ENCODE results near the gene LIG3.

The LIG3 gene

DNA sequence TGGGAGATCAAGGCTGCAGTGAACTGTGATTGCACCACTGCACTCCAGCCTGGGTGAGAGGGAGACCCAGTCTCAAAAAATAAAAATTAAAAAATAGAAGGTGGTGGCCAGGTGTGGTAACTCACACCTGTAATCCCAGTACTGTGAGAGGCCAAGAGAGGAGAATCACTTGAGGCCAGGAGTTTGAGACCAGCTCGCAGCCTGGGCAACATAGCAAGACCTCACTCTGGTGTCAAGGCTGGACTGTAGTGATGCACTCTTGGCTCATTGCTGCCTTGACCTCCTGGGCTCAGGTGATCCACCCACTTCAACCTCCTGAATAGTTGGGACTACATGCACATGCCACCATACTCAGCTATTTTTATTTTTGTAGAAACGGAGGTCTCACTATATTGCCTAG is 69.9 kb downstream of the LIG3 start:
- H3K4me3 ChIP-seq (ENCODE audit: low read depth in 1 of 2, low read length in 2 of 2): peak overlapping the region in 1 of 2 experiments; percentile 22; a peak in 1 of 4 replicates
- H3K4me2 ChIP-seq (ENCODE audit: insufficient read depth, low read length): peak overlapping the region; percentile 54; the same call in 1 of the 2 replicates
- H4K20me1 ChIP-seq (ENCODE audit: insufficient read depth, low read length): no peaks in the 10 kb centered on the region
- peak overlapping the region; percentile 98 for H3K27ac ChIP-seq (ENCODE audit: low read length)
- H3K79me2 ChIP-seq (ENCODE audit: insufficient read depth, low read length): peaks cover 46% of the 10 kb centered on the region
- TF ChIP-seq EZH2 (IDR thresholded peaks at IDR 0.05; ENCODE audit: borderline replicate concordance, low read depth, low read length, severe bottlenecking): no peak
- TF ChIP-seq, protein P1, sequence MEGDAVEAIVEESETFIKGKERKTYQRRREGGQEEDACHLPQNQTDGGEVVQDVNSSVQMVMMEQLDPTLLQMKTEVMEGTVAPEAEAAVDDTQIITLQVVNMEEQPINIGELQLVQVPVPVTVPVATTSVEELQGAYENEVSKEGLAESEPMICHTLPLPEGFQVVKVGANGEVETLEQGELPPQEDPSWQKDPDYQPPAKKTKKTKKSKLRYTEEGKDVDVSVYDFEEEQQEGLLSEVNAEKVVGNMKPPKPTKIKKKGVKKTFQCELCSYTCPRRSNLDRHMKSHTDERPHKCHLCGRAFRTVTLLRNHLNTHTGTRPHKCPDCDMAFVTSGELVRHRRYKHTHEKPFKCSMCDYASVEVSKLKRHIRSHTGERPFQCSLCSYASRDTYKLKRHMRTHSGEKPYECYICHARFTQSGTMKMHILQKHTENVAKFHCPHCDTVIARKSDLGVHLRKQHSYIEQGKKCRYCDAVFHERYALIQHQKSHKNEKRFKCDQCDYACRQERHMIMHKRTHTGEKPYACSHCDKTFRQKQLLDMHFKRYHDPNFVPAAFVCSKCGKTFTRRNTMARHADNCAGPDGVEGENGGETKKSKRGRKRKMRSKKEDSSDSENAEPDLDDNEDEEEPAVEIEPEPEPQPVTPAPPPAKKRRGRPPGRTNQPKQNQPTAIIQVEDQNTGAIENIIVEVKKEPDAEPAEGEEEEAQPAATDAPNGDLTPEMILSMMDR (IDR thresholded peaks at IDR 0.05; ENCODE audit: borderline replicate concordance, extremely low read depth, low read length, poor library complexity, severe bottlenecking): no peak
- no peaks in the 10 kb centered on the region for H3K9me3 ChIP-seq (ENCODE audit: insufficient read depth, low read length, severe bottlenecking)
- 0 out of 2 replicates have a peak overlapping the region, but pooled peaks have one; percentile 3 for H2AFZ ChIP-seq (ENCODE audit: low read depth, low read length)
- no peaks in the 10 kb centered on the region for H3K36me3 ChIP-seq (ENCODE audit: insufficient read depth, low read length)
- H3K9ac ChIP-seq (ENCODE audit: low read depth, low read length): peak overlapping the region; percentile 57; the same call in 1 of the 2 replicates
- ATAC-seq (ENCODE audit: insufficient read depth, low read depth) (no peak), DNase-seq (no peak)
- no peaks in the 10 kb centered on the region for H3K27me3 ChIP-seq (ENCODE audit: insufficient read depth, low read length, poor library complexity)
- H3K4me1 ChIP-seq (ENCODE audit: insufficient read depth, low read length): peaks cover 61% of the 10 kb centered on the region

DNA sequence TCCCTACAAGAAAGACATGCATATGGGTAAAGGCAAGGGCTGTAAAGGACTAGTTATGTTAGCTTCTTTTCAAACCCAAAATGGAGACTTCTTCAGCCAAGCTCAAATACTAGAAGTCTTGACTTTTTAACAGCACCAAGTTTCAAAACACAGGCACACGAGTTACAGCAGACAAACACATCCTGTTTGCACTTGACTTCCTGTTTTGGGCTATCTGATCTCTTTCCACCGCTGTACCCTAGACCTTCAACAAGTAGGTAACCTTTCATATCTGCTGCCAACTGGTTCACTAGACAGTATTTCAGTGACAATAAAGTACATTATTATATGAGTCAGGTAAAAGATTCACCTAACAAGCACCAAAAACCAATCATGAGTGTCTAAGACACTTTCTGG is 70.9 kb downstream of the LIG3 start:
- Histone ChIP-seq H3K27ac (ENCODE audit: low read length) (peak overlapping the region; percentile 98), H3K4me1 (ENCODE audit: insufficient read depth, low read length) (peaks cover 61% of the 10 kb centered on the region)
- TF ChIP-seq EZH2 (IDR thresholded peaks at IDR 0.05; ENCODE audit: borderline replicate concordance, low read depth, low read length, severe bottlenecking): no peak
- TF ChIP-seq, protein P1 (IDR thresholded peaks at IDR 0.05; ENCODE audit: borderline replicate concordance, extremely low read depth, low read length, poor library complexity, severe bottlenecking): no peak

DNA sequence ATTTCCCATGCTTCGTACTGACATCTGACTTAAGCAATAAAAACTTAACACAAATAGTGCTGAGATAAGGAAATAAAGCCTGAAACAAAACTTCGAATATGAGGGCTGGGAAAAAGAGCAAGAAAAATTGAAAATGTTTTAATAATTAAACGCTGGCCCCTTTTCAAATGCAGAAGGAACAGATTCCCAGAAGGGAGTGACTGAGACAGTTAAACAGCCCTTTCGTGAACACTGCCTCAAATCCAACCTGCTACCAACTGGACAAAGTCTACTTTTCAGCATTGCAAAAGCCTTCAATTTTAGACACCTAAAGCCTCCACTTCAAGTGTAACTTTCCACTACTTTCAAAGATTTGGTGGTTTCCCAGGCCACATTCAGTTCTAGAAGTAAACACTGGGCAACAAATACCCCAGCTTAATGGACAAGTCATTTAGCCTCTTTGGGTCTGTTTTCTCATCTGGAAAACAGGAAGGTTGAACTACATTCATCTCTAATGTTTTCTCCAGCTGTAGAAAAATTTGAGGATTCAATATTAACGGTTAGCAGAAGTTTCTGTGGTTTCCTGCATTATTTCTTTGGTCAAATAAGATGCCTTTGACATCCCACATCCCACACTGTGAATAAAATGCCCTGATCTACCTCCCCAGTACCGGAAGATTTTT is 71.4 kb downstream of the LIG3 start:
- Histone ChIP-seq H3K27me3 (ENCODE audit: insufficient read depth, low read length, poor library complexity) (no peaks in the 10 kb centered on the region), H2AFZ (ENCODE audit: low read depth, low read length) (peak overlapping the region; percentile 68), H3K4me3 (ENCODE audit: low read depth in 1 of 2, low read length in 2 of 2) (peak overlapping the region in 1 of 2 experiments; percentile 26; a peak in 2 of 4 replicates), H4K20me1 (ENCODE audit: insufficient read depth, low read length) (no peaks in the 10 kb centered on the region), H3K9ac (ENCODE audit: low read depth, low read length) (peak overlapping the region; percentile 57), H3K4me1 (ENCODE audit: insufficient read depth, low read length) (peaks cover 61% of the 10 kb centered on the region), H3K79me2 (ENCODE audit: insufficient read depth, low read length) (peaks cover 51% of the 10 kb centered on the region), H3K4me2 (ENCODE audit: insufficient read depth, low read length) (peak overlapping the region; percentile 54), H3K9me3 (ENCODE audit: insufficient read depth, low read length, severe bottlenecking) (no peaks in the 10 kb centered on the region), H3K36me3 (ENCODE audit: insufficient read depth, low read length) (no peaks in the 10 kb centered on the region), H3K27ac (ENCODE audit: low read length) (peak overlapping the region; percentile 98)
- DNase-seq: peak; percentile 18
- TF ChIP-seq EZH2 (IDR thresholded peaks at IDR 0.05; ENCODE audit: borderline replicate concordance, low read depth, low read length, severe bottlenecking): no peak
- TF ChIP-seq, protein P1 (IDR thresholded peaks at IDR 0.05; ENCODE audit: borderline replicate concordance, extremely low read depth, low read length, poor library complexity, severe bottlenecking): no peak
- peak; percentile 58 for ATAC-seq (ENCODE audit: insufficient read depth, low read depth)

More for the DNA sequence above, 70.9 kb downstream of the LIG3 start:
- Histone ChIP-seq H3K79me2 (ENCODE audit: insufficient read depth, low read length) (peaks cover 51% of the 10 kb centered on the region), H3K4me2 (ENCODE audit: insufficient read depth, low read length) (peak overlapping the region; percentile 54), H4K20me1 (ENCODE audit: insufficient read depth, low read length) (no peaks in the 10 kb centered on the region), H3K36me3 (ENCODE audit: insufficient read depth, low read length) (no peaks in the 10 kb centered on the region), H3K4me3 (ENCODE audit: low read depth in 1 of 2, low read length in 2 of 2) (peak overlapping the region in 1 of 2 experiments; percentile 26; a peak in 2 of 4 replicates), H3K9me3 (ENCODE audit: insufficient read depth, low read length, severe bottlenecking) (no peaks in the 10 kb centered on the region), H2AFZ (ENCODE audit: low read depth, low read length) (peak overlapping the region; percentile 68), H3K27me3 (ENCODE audit: insufficient read depth, low read length, poor library complexity) (no peaks in the 10 kb centered on the region), H3K9ac (ENCODE audit: low read depth, low read length) (peak overlapping the region; percentile 57)
- ATAC-seq (ENCODE audit: insufficient read depth, low read depth): peak; percentile 96
- DNase-seq: peak; percentile 64
